Thyroid gland (tissue), 4 donors: ENCODE results near the gene BOK. TPM values are rescaled to one million over a fixed set of nuclear protein-coding genes. Genes with fewer than 3 reads are reported as not detected.
"Not testable (repeated sequence)": the region's sequence is repeated elsewhere in the genome, so short reads cannot be mapped to it uniquely, and the experiment has no call there.

Experiments
- DNase-seq, 2 donors: peaks; one replicate each; pipeline ENCODE4 v3.0.0-alpha.2; 2019
- H3K27ac ChIP-seq, 3 donors: fragments of 200-600 bp; sonication (generic); 1 replicate in 2 of 3; 2 replicates in 1 of 3; pipeline ENCODE4 v1.5.1; 2016 to 2019; ENCODE audit warnings: mild to moderate bottlenecking in 1 of 3, moderate library complexity in 1 of 3
- H3K27me3 ChIP-seq: fragments of 200-600 bp; sonication (generic); one replicate; pipeline ENCODE4 v1.5.1; 2019
- H3K36me3 ChIP-seq, 2 donors: fragments of 200-600 bp; sonication (generic); one replicate each; pipeline ENCODE4 v1.5.1; 2016 to 2019
- H3K4me1 ChIP-seq, 2 donors: fragments of 200-600 bp; sonication (generic); one replicate each; pipeline ENCODE4 v1.5.1; 2017 to 2019
- H3K4me3 ChIP-seq, 3 donors: fragments of 200-600 bp; sonication (generic); replicated peaks in 1 of 3; 1 replicate in 2 of 3; 2 replicates in 1 of 3; pipeline ENCODE4 v1.5.1; 2016; ENCODE audit warnings: mild to moderate bottlenecking in 1 of 3
- H3K9me3 ChIP-seq: fragments of 200-600 bp; sonication (generic); one replicate; pipeline ENCODE4 v1.5.1; 2017
- CTCF ChIP-seq, 6 experiments: fragments of 200-600 bp in 3 of 6; fragments of 450-650 bp in 3 of 6; sonication (generic) in 3 of 6; IDR thresholded peaks; one replicate each; pipeline ENCODE4 v1.5.1; 2016 to 2019; ENCODE audit warnings: antibody characterized with exemption in 6 of 6, mild to moderate bottlenecking in 2 of 6, inconsistent platforms in 1 of 6, moderate library complexity in 1 of 6
- POLR2A ChIP-seq, 2 donors: fragments of 450-650 bp; IDR thresholded peaks; one replicate each; pipeline ENCODE4 v1.6.1; 2017; ENCODE audit warnings: antibody characterized with exemption in 2 of 2, mild to moderate bottlenecking in 2 of 2, moderate library complexity in 1 of 2
- WGBS, 2 donors: methylation state at CpG; one replicate each; pipeline ENCODE4 v1.1.5; 2017; 5-methylcytosine and 5-hydroxymethylcytosine counted together
- intact Hi-C: fragments of 100-400 bp; cut with DNase I; formaldehyde crosslinking; loops from one replicate; pipeline ENCODE4 v1.15.1; 2023
- total RNA-seq, 4 donors: library from RNA; depleted of rRNA; stranded (reverse); fragments of >200 nt; gene quantifications; one replicate each; pipeline ENCODE4 v1.2.3, GENCODE V29; 2016

BOK gene
- total RNA-seq, 4 donors from 2014 or later: 22.2 to 32.1 (median 27.0) TPM

- no peak for TF ChIP-seq POLR2A (IDR thresholded peaks at IDR 0.05)
- TF ChIP-seq CTCF (IDR thresholded peaks at IDR 0.05): no peak
- H3K4me1 ChIP-seq: no peaks in the 10 kb centered on the region
- no peak overlapping the region for H3K27ac ChIP-seq
- no peaks in the 10 kb centered on the region for H3K27me3 ChIP-seq
- WGBS, 2 donors: 94 to 97% methylated on average over 8 to 18 of the region's 23 CpGs
- no peaks in the 10 kb centered on the region for H3K9me3 ChIP-seq
- peaks cover 0 to 10% of the 10 kb centered on the region in 2 donors for H3K36me3 ChIP-seq
- no peak for DNase-seq
- no peak overlapping the region for H3K4me3 ChIP-seq
- intact Hi-C loops: no loop called here
Observed at GRCh38 chr2:241569831-241570281, 11.3 kb downstream of the BOK start.

- Histone ChIP-seq H3K27ac (no peak overlapping the region), H3K9me3 (no peaks in the 10 kb centered on the region), H3K4me3 (no peak overlapping the region), H3K4me1 (no peaks in the 10 kb centered on the region), H3K27me3 (no peaks in the 10 kb centered on the region), H3K36me3 (peaks cover 0 to 10% of the 10 kb centered on the region in 2 donors)
- WGBS, 2 donors: 80 to 100% methylated on average over 5 to 22 of the region's 23 CpGs
- TF ChIP-seq POLR2A (IDR thresholded peaks at IDR 0.05): no peak
- no peak for TF ChIP-seq CTCF (IDR thresholded peaks at IDR 0.05)
- DNase-seq: no peak
- intact Hi-C loops: no loop called here
Observed at GRCh38 chr2:241570961-241571581, 12.5 kb downstream of the BOK start.

GRCh38 chr2:241571821-241572620 lies 13.5 kb downstream of the BOK start:
- 86 to 90% methylated on average over 4 to 21 of the region's 27 CpGs for WGBS, 2 donors
- H3K4me3 ChIP-seq: no peak overlapping the region
- TF ChIP-seq CTCF (IDR thresholded peaks at IDR 0.05): no peak
- no peak for DNase-seq
- intact Hi-C loops: no loop called here
- H3K36me3 ChIP-seq: peaks cover 0 to 10% of the 10 kb centered on the region in 2 donors
- no peaks in the 10 kb centered on the region for H3K9me3 ChIP-seq
- H3K4me1 ChIP-seq: peaks cover 0 to under 1% of the 10 kb centered on the region in 2 donors
- H3K27me3 ChIP-seq: no peaks in the 10 kb centered on the region
- H3K27ac ChIP-seq: no peak overlapping the region

- H3K4me3 ChIP-seq, H3K9me3 ChIP-seq, intact Hi-C loops, DNase-seq, H3K4me1 ChIP-seq, H3K36me3 ChIP-seq, H3K27me3 ChIP-seq, H3K27ac ChIP-seq: not testable (repeated sequence)
- WGBS, 2 donors: 90 to 97% methylated on average over 6 to 8 of the region's 20 CpGs
Observed at GRCh38 chr2:241572915-241573651, 14.5 kb downstream of the BOK start.

- WGBS, 2 donors: 92 to 94% methylated on average over 12 of the region's 12 CpGs
- H3K36me3 ChIP-seq: peaks cover 0 to 10% of the 10 kb centered on the region in 2 donors
- intact Hi-C loops: no loop called here
- H3K27me3 ChIP-seq: no peaks in the 10 kb centered on the region
- peaks cover 0 to 9% of the 10 kb centered on the region in 2 donors for H3K4me1 ChIP-seq
- no peak for DNase-seq
- TF ChIP-seq POLR2A (IDR thresholded peaks at IDR 0.05) (no peak), CTCF (IDR thresholded peaks at IDR 0.05) (no peak)
- H3K27ac ChIP-seq: no peak overlapping the region
- H3K4me3 ChIP-seq: no peak overlapping the region
- no peaks in the 10 kb centered on the region for H3K9me3 ChIP-seq
Observed at GRCh38 chr2:241573741-241574140, 15.2 kb downstream of the BOK start.
